Activated gamma-delta T cell (primary cell): ENCODE results near the gene NOP9.

ENCODE experiments used
- DNase-seq: peaks from one replicate; lab custom pipeline; 2025; lab: John Stamatoyannopoulos, UW

NOP9 gene

DNA sequence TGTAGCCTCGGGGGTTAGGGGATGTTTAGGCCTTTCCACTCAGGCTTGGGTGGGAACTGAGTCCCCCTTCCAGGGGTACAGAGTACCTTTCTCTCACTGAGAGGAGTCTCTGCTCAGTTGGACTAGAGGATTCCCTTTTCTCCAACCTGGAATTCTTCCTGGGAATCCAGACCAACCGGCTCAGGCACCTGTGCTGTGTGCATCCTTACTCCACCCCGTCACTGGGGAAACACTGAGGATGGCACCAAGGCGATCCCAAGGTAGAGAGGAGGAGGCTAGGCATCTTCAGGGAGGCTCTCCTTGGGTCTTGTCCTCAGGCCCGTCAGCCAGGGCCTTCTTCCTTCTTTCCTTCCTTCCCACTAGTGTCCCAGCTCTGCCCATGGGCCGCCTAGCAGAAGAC is 35.8 kb upstream of the NOP9 start:
- DNase-seq = no peak

DNA sequence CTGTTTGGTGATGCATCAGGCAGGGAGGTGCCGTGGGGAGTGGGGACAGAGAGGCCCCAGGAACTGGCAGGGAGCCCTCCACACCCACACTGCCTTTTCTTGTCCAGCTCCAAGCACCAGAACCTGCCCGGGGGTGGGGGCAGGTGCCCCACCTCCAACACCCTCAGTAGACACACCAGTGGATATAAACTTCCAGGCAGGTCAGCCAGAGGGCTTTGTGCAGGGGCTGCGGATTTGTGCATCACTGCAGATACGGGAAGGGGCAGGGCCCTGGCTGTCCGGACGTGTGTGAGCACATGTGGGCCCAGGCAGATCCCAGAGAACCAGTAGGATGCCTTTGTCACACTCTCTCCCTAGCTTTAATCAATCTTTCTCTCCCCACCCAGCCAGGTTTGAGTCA is 35.4 kb upstream of the NOP9 start:
- DNase-seq = no peak

DNA sequence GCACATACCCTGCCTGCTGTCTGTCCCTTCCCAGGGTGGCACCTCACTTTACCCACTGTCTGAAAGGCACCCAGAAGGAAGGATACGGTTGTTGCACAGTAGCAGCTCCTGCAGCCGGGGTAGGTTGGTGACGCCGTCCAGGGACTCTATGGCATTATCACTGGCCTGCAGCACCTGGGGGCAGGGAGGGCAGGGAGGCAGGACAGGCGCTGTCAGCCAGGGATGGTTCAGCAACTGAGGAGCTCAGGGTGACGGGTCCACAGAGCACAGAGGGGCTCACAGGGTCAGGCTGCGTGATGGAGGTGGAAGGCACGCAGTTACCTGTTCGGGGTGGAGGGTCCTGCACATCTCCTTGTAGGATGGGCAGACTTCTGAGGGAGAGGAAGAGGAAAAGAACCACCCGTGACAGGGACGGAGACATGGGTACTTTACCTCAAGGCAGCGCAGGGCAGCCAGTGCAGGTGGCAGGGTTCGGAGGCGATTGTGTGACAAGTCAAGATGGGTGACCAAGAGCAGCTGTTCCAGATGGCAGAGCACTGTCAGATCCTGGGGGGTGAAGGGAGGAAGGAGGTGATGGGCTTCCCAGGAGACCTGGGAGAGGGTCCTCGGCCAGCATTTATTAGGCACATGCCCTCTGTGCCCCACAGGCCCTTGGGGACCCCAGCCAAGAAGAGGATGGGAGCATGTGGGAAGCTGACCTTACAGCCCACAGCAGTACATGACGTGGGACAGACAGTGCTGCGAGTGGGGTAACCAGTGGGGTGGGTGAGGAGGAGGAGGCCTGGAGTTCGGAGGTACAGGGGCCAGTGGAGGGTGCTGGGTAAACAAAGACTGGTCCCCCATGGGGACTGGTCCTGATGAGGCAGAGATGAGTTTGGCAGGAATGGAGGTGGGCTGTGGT is 33.1 kb upstream of the NOP9 start:
- no peak for DNase-seq

DNA sequence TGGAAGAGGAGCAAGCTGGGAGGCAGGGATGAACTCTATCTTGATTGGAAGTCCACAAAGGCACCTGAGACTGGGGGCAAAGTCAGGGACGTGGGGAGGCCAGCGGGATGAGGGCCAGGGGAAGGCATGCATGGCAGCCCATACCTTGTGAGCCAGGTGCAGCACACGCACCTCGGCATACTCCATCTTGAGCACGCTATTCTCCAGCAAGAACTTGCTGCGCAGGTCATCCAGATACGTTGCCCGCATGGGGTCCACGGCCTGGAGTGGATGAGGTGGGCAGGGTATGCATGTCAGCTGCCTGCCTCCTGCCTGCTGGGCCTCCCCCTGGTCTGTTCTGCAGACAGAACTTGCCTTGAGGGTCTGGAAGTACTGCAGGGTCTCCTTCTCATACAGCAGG is 32.1 kb upstream of the NOP9 start:
- DNase-seq = no peak

DNA sequence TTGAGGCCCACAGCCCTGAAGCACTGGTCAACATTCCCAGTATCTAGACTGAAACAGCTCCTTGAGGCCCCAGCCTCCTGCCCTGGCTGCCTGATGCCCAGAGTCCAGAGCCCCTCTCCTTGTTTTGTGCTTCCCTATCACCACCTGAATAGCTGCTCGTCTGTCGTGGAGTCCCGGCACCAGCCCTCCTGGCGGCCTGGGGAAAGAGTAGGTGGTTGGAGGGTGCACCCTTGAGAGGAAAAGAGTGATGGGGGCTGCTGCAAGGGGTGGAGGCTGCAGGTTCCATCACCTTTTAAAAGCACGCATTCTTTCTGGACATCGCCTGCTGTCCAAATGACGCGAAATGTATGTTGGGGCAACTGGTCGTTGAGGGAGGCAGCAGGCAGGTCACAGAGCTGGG is 31.4 kb upstream of the NOP9 start:
- no peak for DNase-seq

DNA sequence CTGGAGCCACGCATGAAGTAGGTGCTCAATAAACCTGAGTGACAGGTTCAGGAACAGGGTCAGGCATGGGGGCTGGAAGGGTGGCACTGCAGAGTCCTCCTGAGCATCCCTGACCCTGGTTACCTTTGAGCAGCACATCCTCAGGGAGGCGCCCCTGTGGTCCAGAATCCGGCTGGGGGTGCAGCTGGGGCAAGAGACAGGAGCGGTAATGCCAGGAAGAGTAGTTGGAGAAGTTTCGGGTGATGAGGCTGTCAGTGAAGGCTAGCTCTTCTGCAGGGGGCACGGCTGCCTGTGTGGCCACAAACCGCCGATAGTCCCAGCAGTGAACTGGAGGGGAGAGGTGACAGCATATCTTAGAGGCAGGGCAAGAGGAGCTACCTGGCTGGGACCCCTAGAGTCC is 30.3 kb upstream of the NOP9 start:
- DNase-seq = no peak

DNA sequence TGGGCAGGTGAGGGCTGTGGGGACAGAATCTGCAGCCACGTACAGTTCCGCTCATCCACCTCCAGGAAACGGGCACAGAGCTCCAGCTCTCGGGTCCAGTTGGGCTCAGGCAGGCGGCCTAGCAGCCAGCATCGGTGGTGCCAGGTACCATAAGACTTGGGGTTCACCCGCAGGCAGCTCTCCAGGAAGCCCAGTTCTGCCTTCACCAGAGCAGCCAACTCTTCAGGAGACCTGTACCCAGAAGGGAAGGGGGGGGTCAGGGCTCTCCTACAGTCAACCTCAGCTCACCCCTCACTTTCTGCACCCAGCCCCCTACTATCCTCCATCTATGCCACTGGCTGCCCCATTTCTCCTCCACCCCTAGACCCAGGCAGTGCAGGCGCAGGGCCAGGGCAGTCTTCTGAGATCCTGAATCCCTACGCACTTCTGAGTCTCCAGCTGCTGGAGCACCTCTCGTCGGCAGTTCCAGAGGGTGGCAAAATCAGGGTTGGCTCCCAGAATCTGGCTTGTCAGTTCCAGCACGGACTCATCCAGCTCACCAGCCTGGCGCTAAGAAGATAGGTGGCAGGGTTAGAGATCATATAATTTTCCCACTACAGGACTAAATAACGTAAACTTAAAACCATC is 29.6 kb upstream of the NOP9 start:
- DNase-seq = no peak

DNA sequence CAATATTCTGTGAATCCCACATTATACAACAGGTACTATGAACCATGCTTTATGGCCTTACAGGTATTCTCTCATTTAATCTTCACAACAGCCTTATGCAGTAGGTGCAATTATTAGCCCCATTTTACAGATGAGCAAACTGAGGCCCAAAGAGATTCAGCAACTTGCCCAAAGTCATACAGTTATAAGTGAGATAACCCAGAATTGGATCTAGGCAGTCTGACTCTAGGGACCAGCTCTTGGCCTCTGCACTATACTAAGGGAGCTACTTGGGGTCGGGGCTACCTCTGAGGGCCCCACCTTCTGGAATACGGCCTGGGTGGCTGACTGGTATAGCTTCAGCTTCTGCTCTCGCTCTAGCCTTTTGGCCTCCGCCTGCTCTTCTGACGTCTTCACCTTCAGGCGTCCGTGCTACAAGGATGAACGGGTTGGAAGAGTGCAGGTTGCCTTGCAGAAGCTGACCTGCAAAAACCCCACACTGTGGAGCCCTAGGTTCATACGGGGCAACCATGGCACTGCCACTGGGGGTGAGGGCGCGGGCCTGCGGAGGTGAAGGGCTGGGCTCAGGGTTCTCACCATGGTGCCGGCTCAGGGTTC is 29.0 kb upstream of the NOP9 start:
- no peak for DNase-seq

DNA sequence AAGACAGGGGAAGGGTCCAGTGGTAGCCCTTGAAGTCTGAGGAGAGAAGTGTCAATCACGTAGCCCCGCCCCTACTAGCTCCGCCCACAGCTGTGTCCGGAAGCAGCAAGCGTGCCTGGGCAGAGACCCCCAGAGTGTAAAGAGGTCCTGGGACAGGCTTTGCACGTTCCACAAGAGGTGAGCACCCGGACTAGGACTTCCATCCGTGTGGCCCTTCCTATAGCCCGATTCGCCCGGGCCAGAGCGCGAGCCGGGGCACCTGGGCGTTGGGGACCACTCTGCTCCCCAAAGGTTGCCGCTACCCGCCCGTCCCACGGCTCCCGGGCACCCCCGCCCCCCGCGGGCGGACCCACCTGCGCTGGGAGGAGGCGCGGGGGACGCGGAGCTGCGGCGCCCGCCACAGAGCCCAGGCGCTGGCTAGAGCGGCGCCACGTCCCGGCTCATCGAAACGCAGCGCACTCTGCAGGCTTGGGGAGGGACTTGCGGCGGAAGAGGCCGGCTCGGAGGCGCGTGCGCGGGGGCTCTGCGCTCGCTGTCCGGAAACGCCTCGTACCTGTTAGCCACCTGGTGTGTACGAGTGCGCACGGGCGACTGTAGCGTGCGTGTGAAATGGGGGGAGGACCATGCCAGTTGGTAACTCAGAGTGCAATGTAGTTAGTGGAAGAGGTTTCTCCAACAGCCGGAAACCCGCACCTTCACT is 28.4 kb upstream of the NOP9 start, which contains the start of gene RABGGTA:
Gene RABGGTA (minus strand): TSS at position 464 of the 700 bp plus-strand sequence. CDS start 482 bp downstream, outside the sequence.
- peak; percentile 91 for DNase-seq

DNA sequence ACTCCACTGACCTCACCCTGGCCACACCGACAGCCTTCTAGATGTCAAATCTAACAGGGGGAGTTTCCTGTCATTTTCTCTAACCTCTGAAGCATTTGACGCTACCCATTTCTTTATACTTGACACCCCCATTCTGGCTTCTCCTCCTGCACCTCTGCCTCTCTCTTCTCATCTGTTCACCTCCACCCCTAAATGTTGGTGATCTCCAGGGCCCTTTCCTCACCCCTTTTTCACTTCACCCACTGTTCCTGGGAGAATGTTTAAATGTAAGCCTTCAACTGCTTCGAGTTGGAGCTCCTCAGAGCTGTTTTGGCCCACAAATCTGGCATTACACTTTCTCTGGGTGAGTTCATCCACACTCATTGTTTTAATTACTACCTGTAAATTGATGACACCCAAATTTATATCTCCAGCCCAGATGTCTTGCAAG is 27.8 kb upstream of the NOP9 start:
- DNase-seq = no peak

DNA sequence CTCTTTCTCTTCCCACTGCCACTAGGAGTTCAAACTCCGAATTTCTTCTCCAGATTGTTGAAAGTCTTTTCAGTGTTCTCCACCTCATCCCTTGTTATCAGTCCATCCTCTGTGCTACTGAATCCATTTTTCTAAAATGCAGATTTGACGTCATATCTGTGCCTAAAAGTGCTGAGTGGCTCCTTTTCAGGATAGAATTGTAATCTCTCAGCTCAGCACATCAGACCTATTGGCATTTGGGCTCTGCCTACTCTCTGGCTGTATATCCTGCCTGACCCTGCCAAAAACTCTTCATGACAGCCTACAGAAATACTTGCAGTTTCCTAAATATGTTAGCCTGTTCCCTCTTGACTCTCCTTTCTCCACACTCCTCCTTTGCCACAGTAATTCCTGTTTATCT is 27.2 kb upstream of the NOP9 start:
- no peak for DNase-seq

DNA sequence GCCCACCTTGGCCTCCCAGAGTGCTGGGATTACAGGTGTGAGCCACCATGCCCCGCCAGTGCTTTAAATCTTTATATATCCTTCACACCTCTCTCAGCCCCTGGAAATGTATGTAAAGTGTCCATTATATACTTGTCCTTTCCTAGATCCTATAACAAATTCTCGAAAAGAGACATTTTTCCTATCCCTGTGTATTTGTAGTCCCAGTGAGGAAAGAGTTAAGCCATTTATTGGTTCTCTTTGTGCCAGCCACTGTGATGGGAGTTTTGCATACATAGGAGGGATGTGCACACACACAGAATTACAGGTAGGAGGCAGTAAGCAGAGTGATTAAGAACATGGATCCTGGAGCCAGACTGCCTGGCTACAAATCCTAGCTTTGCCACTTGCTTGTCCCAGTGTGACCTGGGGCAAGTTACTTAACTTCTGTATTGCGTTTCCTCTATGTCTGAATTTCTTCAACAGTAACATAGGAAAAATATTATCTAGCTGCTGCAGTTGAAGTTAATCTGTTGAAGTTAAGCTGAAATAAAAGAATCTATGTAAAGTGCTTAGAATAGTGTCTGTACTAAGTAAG is 26.1 kb upstream of the NOP9 start:
- no peak for DNase-seq

DNA sequence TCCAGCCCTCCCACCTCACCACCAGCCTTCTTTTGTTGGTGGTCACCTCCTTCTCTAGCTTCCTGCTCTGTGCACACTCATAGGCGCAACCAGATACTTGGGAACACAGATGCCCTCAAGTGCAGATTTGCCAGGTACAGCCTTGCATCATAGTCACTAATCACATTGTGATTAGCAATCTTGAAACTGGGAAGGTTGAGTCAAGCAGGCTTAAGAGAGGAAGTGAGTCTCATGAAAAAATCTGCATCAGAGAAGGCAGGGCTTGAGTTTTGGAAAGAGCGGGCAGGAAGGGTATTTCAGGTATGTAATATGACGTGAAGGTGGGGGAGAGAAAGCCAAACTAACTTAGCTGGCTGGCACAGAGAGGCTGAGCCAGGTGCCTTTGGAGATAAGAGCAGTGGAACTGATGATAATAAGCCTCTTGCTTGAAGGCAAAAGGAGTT is 25.5 kb upstream of the NOP9 start:
- DNase-seq = no peak

DNA sequence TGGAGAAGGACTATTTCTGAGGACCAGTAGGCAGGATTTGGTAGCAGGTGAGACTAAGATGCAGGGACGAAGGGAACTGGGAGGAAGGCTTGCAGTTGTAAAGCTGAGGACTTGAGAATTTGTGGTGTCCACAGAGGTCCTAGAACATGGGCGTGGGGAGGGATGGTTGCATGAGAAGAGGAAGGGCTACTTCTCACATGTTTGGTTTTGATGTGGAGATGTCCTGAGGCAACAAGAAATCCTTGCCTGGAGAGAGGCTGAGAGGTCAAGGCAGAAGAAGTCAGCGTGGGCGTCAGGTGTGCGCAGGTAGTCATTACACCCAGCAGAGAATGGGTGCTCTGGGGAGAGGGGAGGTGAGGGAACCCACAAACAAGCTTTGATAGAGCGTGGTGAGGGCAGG is 22.6 kb upstream of the NOP9 start:
- DNase-seq = no peak

DNA sequence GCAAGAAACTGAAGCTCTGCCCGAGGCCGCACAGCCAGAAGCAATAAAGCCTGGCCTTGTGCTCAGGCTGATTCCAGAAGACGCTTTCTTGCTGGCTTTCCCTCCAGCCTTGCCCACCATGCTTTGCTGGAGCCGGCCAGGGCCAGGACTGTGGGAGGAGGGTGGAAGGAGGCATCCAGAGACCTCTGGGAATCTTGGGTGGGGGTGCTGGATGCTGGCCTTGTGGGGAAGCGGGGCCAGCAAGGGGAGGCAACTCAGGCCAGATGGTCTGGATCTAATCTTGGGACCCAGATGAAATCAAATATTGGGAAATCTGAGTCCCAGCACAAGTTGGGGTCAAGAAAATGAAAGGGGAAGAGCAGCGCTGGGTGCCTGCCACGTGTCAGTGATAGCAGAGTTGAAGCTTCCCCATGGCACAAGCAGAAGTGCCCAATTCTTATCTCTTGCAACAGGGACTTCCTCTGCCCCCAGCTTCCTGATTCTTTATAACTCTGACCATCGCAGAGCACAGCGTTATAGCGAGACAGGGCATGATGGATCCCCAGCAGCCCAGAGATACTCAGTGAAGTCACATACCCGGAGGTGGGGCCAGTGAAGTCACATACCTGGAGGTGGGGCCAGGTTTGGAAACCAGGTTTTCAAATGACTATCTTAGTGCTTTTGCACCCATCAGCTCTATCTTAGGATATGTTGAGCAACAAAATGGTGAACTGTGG is 21.9 kb upstream of the NOP9 start:
- no peak for DNase-seq

DNA sequence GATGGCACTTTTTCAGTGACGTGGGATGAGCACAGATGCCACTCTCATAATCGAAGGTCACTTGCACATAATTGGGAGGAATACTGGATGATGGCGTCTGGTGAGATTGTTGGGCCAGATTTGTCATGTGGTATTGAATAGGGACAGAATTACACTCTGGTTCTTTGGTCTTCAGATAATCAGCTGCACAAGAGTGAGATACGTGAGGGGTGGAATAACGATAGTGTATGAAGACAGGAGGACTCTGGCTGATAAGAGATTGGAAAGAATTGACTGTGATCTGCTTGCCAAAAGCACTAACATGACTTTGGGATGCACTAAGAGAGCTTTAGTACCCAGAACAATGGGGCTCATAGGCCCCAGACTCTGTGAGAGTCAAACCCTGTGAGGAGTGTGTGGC is 21.2 kb upstream of the NOP9 start:
- DNase-seq = no peak

DNA sequence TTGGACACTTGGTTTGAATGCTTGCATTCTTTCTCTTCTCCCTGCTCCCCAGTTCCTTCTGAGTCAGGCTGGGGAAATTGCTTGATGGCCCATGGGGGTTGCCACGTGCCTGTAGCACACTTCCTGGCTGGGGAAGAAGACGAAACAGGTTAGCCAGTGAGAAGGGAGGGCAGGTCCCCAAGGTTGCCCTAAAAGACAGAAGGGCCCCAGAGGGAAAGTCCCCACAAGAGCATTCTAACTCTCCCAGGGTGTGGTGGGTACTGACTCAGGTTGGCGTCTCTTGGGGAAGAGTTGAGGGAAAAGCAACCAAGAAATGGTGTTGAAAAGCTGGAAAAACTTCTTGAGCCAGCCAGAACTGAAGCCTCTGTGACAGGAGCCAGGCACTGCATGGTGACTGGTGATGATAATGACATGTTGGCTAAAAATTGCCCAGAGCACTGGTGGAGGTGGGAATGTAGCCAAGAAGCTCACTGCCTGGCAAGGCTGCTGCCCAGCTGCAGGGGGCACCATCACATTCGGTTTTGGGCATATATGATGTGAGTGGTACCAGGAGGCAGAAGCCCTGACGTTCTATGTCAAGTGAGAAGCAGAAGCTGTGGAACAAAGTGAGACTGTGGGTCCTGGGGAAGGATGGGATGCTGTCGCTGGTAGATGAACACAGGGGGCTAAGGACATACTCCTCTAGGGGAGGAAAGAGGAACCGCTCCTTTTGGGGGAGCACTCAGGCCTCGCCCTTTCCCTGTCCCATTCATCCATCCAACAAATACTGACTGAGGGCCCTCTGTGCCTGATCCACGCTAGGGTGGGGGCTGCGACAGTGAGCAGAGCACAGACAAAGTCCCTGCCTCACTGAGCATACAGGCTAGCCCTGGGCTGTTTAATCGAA is 20.1 kb upstream of the NOP9 start:
- DNase-seq = no peak

DNA sequence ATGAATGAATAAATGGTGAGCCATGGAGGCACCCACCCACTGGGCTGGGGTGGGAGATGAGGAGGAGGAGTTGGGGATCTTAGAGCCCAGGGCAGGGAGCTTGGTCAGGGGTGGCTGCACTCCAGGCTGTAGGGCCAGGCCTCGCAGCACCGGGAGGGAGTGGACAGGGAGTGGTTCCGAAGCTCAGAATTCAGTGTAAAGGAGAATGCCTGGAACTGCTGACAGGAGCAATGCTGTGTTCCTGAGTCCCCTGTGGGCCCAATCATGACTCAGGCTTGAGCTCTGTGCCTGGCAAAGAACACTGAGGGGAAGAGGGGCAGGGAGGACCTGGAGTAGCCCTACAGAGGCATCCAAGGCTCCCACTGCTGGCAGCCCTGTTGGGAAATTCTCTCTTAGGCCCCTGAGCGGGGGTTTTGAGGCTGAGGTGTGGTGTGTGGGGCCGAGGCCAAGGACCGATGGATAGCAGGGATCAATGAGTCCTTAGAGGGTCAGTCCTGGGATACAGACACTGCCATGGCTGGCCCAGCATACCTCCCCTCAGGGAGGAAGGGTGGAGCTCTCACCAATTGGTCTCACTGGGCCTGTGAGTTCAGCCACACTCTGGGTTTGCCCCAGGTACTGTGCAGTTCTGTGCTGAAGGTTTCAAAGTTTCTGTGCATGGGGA is 18.7 kb upstream of the NOP9 start:
- DNase-seq = no peak

DNA sequence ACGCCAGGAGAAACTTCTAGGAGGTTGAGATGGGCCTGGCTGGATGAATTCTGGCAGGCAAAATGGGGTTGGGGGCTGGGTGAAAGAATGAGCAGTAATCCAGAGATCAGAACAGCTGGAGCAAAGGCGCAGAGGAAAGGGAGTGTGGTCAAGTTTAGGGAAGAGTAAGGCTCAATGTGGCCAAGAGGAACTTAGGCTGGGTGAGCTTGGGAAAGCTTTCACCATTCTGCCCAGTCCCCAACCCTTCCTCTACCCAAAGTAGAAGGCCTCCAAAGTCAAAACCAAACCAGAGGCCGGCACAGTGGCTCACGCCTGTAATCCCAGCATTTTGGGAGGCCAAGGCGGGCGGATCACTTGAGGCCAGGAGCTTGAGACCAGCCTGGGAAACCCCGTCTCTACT is 18.0 kb upstream of the NOP9 start:
- no peak for DNase-seq

DNA sequence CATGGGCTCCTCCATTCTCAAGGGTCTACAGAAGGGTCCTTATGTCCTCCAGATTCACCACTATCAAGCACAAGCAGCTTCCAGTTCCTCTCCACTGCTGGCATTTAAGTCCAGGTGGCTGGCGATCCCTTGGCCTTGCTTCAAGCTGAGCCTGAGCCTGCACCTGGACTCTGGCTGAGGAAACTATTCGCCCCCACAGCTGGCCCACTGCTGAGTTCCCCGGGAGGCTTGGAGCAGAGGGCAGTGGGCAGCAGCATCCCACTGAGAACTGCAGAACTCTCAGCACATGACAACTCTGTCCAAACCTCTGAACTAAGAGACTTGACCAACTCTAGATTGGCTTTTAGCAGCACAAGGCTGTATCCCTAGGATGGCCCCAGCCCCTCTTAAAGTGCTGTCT is 16.9 kb upstream of the NOP9 start:
- no peak for DNase-seq
